GM19099 (cell line): ENCODE results near the gene NKX1-1.

Experiments used
- POLR2A ChIP-seq: IDR thresholded peaks from 3 replicates; pipeline ENCODE4 v1.6.1; 2011; ENCODE audit warnings: low read depth; ENCODE audit not compliant: insufficient read length; ENCODE audit errors: extremely low read depth

Gene NKX1-1

DNA sequence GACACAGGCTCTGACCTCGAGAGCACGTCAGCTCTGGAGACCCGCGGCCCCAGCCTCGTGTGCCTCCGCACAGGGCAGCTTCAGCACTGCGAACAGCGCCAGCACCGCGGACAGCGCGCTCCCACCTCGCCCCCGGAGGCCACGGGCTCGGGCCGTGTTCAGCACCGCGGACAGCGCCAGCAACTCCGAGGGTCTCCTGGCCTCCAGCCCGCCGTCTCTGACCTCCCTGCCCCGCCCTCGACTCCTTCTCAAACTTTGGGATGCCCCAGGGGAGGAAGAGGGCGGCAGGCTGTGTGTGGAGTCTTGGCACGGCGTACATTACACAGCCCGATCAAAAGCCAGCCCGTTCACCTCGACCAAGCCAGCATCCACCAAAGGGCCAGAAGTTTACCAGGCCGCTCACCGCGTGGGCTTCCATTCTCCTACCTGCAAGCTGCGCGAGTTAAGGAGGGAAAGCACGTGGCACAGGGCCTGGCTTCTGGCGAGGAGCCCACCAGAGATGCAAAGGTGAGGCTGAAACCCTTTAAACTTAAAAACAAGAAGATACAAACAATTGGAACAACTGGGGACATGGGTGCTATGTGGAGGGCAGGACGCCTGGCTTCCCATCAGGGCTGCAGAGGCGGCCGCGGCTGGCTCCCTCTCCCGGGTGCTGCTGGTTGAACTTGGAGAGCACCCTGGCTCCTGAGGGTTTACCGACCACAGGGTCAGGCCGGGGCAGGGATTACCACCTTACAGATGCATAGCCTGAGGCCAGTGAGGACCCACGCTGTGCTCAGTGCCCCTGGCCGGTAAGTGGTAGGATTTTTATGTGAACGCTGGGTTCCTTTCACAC, 4.5 kb upstream of the NKX1-1 start:
- TF ChIP-seq POLR2A = no peak

- no peak for TF ChIP-seq POLR2A
Measured at GRCh38 chr4:1409491-1410425, 3.5 kb upstream of the NKX1-1 start.

DNA sequence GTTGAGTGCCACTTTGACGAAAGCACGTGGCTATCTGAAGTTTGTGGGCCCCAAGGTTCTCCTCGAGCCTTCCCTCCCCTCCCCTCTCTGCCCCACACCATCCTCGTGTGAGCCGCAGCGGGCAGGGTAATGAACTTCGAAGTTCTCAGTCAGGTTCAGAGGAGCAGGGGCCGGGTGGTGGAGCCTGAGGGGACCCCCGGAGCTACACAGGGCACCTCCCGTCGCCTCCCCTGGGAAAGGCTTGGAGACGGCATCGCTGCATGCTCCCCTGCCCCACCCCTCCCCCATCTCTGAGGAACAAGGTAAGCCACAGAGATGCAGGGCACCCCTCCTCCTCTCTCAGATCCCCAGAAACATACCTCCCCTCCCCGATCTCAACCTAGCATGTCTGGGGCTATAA, 2.8 kb upstream of the NKX1-1 start:
- no peak for TF ChIP-seq POLR2A

- no peak for TF ChIP-seq POLR2A
Measured at GRCh38 chr4:1408418-1408817, 2.2 kb upstream of the NKX1-1 start.

DNA sequence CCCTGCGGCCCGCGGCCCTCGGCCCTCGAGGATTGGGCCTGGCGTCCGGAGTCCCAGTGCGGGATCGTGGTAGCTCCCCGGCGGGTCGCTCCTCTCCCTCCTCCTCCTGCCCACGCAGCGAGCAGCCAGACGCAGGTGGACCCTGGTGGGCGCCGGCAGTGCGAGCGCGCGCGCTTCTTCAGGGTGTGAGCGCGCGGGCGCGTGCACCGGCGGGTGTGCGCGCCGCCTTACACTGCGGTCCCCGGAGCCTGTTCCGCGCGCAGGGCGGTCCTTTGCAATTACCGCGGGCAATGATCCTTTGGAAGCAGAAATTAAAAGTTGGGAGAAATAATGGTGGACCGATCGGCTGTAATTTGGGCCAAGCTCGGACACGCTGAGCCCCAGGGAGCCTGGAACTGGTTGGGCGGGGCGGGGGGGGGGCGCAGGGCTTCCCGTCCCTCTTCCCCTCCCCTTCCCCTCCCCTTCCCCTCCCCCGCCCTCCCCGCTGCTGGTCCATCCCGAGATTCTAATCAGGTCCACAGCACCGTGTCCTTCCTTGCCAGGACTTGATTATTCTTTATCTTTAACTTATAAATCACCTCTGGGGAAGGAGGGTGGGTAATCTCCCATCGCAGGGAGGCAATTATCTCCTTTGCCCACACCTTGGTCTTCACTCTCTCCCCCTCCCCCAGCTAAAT, 1.6 kb upstream of the NKX1-1 start:
- no peak for TF ChIP-seq POLR2A

DNA sequence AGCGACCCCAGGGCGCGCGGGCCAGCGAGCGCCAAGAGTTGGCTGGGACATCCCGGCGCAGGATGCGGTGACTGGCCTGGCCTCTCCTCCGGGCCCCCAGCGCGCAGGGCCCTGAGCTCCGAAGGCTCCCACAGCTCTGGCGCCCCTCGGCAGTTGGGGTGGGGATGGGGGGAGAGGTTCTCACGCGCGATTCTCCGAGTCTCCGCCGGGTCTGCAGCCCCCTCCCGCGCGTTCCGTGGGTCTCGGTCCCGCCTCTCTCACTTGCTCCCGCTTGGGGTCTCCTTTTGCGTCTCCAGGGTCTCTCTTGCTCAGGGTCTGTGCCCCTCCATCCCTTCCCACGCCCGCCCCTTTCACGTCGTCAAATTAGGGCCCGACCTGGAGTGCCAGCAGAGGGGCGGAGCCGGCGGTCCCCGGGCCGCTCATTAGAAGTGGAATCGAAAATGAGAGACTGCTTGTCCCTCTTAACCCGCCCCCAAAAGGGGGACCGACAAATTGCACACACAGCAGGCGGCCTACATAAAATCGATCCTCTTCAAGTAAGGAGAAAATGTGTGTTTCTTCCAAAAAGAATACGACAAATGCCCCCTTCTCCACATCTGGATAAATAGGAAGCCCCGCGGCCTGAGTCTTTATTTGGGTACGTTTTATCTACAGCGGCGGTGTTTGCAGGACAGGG, 877 bp upstream of the NKX1-1 start:
- TF ChIP-seq POLR2A = no peak

- TF ChIP-seq POLR2A = no peak
Measured at GRCh38 chr4:1405636-1406393, 427 bp downstream of the NKX1-1 start.

DNA sequence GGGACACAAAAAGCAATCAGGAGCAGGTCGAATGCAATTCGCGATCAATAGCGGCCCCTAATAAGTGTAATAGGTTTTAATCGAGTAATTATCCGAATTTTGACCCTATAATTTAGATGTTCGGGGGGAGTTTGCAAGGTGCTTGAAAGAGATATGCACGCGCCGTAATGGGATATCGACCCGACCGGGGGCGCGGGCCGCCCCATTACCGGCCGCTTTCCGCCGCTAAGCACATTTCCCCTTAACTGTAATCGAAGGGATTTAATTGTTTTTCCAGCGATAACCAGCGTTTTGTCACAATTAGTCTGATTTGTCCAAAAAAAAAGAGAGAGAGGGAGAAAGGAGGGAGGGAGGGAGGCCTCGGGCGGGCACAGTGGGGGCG, 997 bp downstream of the NKX1-1 start:
- TF ChIP-seq POLR2A = no peak

- no peak for TF ChIP-seq POLR2A
Measured at GRCh38 chr4:1404573-1405253, 1.5 kb downstream of the NKX1-1 start.

DNA sequence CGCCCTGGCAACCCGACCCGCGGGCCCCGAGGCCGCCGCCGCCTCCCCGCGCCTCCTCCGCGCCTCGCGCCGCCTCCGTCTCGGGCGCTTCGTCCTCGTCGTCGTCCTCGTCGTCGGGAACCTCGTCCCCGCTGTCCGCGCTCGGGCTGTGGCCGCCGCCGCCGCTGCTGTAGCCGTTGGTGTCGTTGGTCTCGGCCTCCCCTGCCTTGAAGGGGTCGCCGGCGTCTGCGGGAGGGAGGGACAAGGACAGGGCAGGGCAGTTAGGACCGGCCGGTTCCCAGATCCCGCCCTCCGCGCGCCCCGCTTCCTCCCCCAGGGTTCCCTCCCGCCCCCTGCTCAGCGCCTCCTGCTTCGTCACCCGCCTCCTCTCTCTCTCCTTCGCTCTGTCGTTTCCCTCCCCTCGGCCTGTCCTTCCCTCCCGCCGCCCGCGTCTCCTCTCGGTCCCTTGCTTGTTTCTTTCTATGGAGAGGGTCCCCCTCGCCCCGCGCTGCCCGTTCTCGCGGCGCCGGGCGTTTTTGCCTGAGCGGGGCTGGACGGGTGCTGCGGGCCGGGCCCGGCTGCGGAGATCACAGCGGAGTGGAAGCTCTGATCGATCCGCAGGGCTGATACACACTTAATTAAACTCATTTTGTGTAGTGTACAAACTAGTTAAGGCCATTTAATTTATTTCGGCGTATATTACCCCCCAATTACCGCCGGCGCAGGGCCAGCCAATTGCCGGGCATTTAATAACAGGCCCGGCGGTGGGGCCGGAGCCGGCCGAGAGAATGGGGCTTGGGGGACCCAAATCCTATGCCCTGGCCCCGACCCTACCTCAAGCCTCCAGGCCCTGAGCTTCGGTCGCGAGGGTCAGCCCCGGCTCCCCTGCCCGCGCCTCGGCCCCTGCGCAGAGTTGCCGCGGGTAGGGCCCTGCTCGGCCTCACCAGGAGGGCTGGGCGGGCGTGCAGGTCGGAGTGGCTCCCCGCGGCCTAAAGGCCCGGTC, 2.4 kb downstream of the NKX1-1 start:
- TF ChIP-seq POLR2A = no peak

DNA sequence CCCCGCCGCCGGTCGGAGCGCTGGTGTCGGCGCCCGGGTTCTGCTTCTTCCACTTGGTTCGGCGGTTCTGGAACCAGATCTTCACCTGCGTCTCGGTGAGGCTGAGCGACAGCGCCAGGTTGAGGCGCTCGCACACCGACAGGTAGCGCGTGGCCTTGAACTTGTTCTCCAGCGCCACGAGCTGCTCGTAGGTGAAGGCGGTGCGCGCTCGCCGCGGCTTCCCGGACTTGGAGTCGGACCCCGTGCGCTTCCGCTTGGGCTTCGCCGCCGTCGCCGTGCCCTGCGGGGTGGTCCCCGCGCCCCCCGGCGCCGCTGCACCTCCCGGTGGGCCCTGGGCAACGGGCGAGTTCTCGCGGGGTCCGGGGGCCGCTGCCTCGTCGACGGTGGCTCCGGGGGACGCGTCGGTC, 3.1 kb downstream of the NKX1-1 start:
- no peak for TF ChIP-seq POLR2A

DNA sequence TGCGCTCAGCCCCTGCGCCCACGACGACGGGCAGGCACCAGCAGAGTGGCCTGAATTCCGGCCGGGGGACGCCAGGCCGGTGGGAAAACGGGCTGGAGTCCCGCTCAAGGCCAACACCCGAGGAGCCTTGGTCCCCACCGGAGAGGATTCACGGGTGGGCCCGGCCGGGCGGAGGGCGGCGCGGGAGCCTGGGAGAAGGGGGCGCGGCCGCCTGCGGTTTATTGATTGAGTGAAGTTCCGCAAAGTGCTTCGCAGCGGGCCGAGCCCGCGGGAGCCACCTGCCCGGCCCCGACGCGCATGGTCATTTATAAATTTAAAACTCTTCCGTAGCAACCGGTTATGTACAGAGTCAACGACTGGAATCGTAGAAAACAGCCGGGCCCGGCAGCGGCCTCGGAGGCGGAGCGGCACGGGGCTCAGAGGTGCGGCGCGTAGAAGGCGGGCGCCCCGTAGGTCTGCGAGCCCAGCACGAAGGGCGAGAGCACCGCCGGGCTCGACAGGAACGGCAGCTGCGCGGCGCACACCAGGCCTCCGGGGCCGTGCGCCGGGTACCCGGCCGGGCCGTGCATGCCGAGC, 3.6 kb downstream of the NKX1-1 start:
- no peak for TF ChIP-seq POLR2A

DNA sequence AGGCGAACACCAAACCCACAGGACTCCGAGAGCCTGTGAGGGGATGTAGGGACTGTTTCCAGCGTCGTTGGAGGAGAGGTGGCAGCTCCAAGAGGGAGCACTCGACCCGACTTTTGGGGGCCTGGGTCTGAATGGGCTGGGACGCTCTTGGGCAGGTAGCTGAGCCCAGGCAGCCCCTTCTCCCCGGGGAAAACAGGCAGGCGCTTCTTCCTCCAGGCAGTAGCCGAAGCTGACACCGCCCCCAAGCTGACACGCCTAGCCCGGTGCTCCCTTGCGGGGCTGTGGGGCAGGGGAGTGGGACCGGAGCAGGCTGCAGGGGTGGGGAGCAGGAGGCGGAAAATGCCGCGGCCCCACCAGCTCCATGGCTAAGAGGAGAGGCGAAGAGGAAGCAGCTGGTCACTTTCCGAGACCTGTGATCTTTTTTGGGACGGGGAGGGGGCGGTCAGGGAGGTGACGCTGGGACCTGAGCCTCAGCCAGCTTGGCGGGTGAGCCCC, 4.2 kb downstream of the NKX1-1 start:
- no peak for TF ChIP-seq POLR2A
